ENCODE data around the gene CNTF. TPM values are rescaled to one million over a fixed set of nuclear protein-coding genes. Genes with fewer than 3 reads are reported as not detected.

CNTF gene
- total and polyA plus RNA-seq, 10 of the 15 experiments (the other 5 are each of a cell fraction or from before 2014, with no cell fraction given), result 0.16 to 2.3 (median 0.73) TPM

- TF ChIP-seq E4F1 (IDR thresholded peaks at IDR 0.05; ENCODE audit: borderline replicate concordance, partially characterized antibody), result no peak
- TF ChIP-seq MYB (IDR thresholded peaks at IDR 0.05; ENCODE audit: borderline replicate concordance, low read depth, low read length), result no peak
- TF ChIP-seq TARDBP (IDR thresholded peaks at IDR 0.05; ENCODE audit: borderline replicate concordance), result no peak
- peak; percentile 72 for TF ChIP-seq IKZF1 (conservative IDR thresholded peaks at IDR 0.05)
- TF ChIP-seq POLR2AphosphoS2 (IDR thresholded peaks at IDR 0.05; ENCODE audit: low read depth, low read length), result peak; percentile 90
- no peak for TF ChIP-seq KAT2A (conservative IDR thresholded peaks at IDR 0.05; ENCODE audit: control insufficient read depth, low read depth, low read length)
- no peak for TF ChIP-seq BMI1 (IDR thresholded peaks at IDR 0.05; ENCODE audit: borderline replicate concordance)
- TF ChIP-seq EED (IDR thresholded peaks at IDR 0.05; ENCODE audit: low read depth), result peak; percentile 80
- TF ChIP-seq POLR2AphosphoS5 (IDR thresholded peaks at IDR 0.05; ENCODE audit: low read length), result peak; percentile 99
- peak; percentile 93 for TF ChIP-seq POU2F2 (IDR thresholded peaks at IDR 0.05; ENCODE audit: borderline replicate concordance, low read depth, low read length)
- peak; percentile 60; the same call in 1 of the 2 replicates for TF ChIP-seq MXI1 (IDR thresholded peaks at IDR 0.05; ENCODE audit: low read depth, low read length)
- no peak for TF ChIP-seq JUNB (IDR thresholded peaks at IDR 0.05)
- 0 out of 4 replicates have a peak, but pooled peaks of 1 of the 2 experiments have one; percentile 28 for TF ChIP-seq EP300 (IDR thresholded peaks at IDR 0.05; ENCODE audit: borderline replicate concordance in 1 of 2, control insufficient read depth in 1 of 2, low read depth in 2 of 2, low read length in 2 of 2)
- TF ChIP-seq TCF12 (IDR thresholded peaks at IDR 0.05; ENCODE audit: low read depth, low read length), result no peak
- peak; percentile 96 for TF ChIP-seq ZNF384 (IDR thresholded peaks at IDR 0.05; ENCODE audit: borderline replicate concordance, low read depth, low read length)
- no peak for TF ChIP-seq ELK1 (IDR thresholded peaks at IDR 0.05; ENCODE audit: low read depth, low read length)
- TF ChIP-seq JUND (IDR thresholded peaks at IDR 0.05; ENCODE audit: low read depth, low read length), result no peak
- no peak for TF ChIP-seq EZH2 (IDR thresholded peaks at IDR 0.05; ENCODE audit: borderline replicate concordance, control insufficient read depth, low read depth, low read length)
- TF ChIP-seq FOXK2 (IDR thresholded peaks at IDR 0.05), result no peak
- TF ChIP-seq SP1 (IDR thresholded peaks at IDR 0.05; ENCODE audit: low read depth, low read length), result peak; percentile 6
- no peak for TF ChIP-seq ZNF24 (IDR thresholded peaks at IDR 0.05)
- TF ChIP-seq ESRRA (IDR thresholded peaks at IDR 0.05; ENCODE audit: low read length), result no peak
- TF ChIP-seq NFIC (IDR thresholded peaks at IDR 0.05; ENCODE audit: low read depth, low read length), result peak; percentile 67; the same call in 1 of the 2 replicates
- TF ChIP-seq NFYB (IDR thresholded peaks at IDR 0.05; ENCODE audit: insufficient read depth, low read depth, low read length), result no peak
- TF ChIP-seq BCL11A (IDR thresholded peaks at IDR 0.05; ENCODE audit: low read depth, low read length), result no peak
These were observed 47.0 kb upstream of the CNTF start, which contains the start of gene LPXN (continued) for GRCh38 chr11:58575377-58576020.

Measured in GM12878 (cell line).